NCI-H446 treated with DMSO at 0.1 percent for 48 hours (cell line): ENCODE measurements around the gene BHMT.
"Not testable (repeated sequence)": the region's sequence is repeated elsewhere in the genome, so short reads cannot be mapped to it uniquely, and the experiment has no call there.

ENCODE experiments used
- DNase-seq: peaks from one replicate; lab custom pipeline; 2025; lab: John Stamatoyannopoulos, UW

Gene BHMT

GRCh38 chr5:79172269-79172668, 60.7 kb downstream of the BHMT start:
- DNase-seq = no peak

- no peak for DNase-seq
These were observed 62.0 kb downstream of the BHMT start for GRCh38 chr5:79173626-79174025.

GRCh38 chr5:79180449-79180848, 68.8 kb downstream of the BHMT start:
- not testable (repeated sequence) for DNase-seq

GRCh38 chr5:79181419-79182022, 69.9 kb downstream of the BHMT start:
- DNase-seq = no peak
